Endothelial cell of umbilical vein (primary cell): ENCODE data around the gene KREMEN1. TPM values are rescaled to one million over a fixed set of nuclear protein-coding genes. Genes with fewer than 3 reads are reported as not detected.

Experiments
- BruUV-seq: library from RNA; stranded (reverse); fragments of 400-500 nt; replicated peaks from 2 replicates; lab custom pipeline; 2021; lab: Mats Ljungman, UMichigan
- CTCF ChIA-PET: fragments of 300-600, 350-600 bp; sonication (Branson Sonifier 250); formaldehyde crosslinking; loops from one replicate; lab custom pipeline; 2021; ENCODE audit warnings: antibody characterized with exemption, inconsistent platforms; lab: Charles Lee
- POLR2A ChIA-PET: fragments of 300-600, 350-600 bp; sonication (Branson Sonifier 250); formaldehyde crosslinking; loops from one replicate; lab custom pipeline; 2021; ENCODE audit warnings: antibody characterized with exemption, inconsistent platforms; lab: Charles Lee
- DNase-seq: peaks from one replicate; pipeline ENCODE4 v3.0.0-alpha.2; 2011; ENCODE audit warnings: low read depth, low spot score
- FAIRE-seq: peaks from 2 replicates; lab custom pipeline; 2011; peaks lifted over from hg19 to GRCh38; lab: Jason Lieb, UNC
- H2AFZ ChIP-seq: 2 replicates; pipeline ENCODE4 v1.6.0; 2012; ENCODE audit warnings: low read depth, low read length, control low read depth, inconsistent platforms
- H3K27ac ChIP-seq: 2 replicates; pipeline ENCODE4 v1.5.1; 2011; ENCODE audit warnings: low read depth, mild to moderate bottlenecking, control low read depth, low read length, moderate library complexity; ENCODE audit not compliant: insufficient read depth
- H3K27me3 ChIP-seq, 2 experiments: 2 replicates each; pipeline versions ENCODE4 v1.6.0 to v1.6.1; 2011; ENCODE audit warnings: low read length in 2 of 2, mixed read lengths in 1 of 2; ENCODE audit not compliant: control insufficient read depth in 2 of 2, insufficient read depth in 2 of 2
- H3K36me3 ChIP-seq, 2 experiments: 2 replicates in 1 of 2; 3 replicates in 1 of 2; pipeline ENCODE4 v1.5.1; 2011; ENCODE audit warnings: low read length in 2 of 2, mild to moderate bottlenecking in 1 of 2, moderate library complexity in 1 of 2; ENCODE audit not compliant: control insufficient read depth in 2 of 2, insufficient read depth in 2 of 2; ENCODE audit errors: extremely low read depth in 1 of 2
- H3K4me1 ChIP-seq: 3 replicates; pipeline ENCODE4 v1.5.1; 2011; ENCODE audit warnings: mild to moderate bottlenecking, low read length; ENCODE audit not compliant: control insufficient read depth, insufficient read depth; ENCODE audit errors: extremely low read depth
- H3K4me2 ChIP-seq: 2 replicates; pipeline ENCODE4 v1.6.1; 2011; ENCODE audit warnings: low read length, control low read depth, mixed read lengths; ENCODE audit not compliant: insufficient read depth
- H3K4me3 ChIP-seq, 3 experiments: fragments of 200-600 bp in 1 of 3; sonication (generic), shearing (Covaris generic) in 1 of 3; replicated peaks in 1 of 3; 2 replicates each; pipeline ENCODE4 v1.5.1; 2011 to 2016; ENCODE audit warnings: control low read depth in 3 of 3, low read length in 3 of 3, mild to moderate bottlenecking in 2 of 3, inconsistent platforms in 1 of 3, low read depth in 1 of 3, moderate library complexity in 1 of 3; ENCODE audit not compliant: insufficient read depth in 1 of 3
- H3K79me2 ChIP-seq: 2 replicates; pipeline ENCODE4 v1.6.0; 2012; ENCODE audit warnings: low read length, inconsistent platforms; ENCODE audit not compliant: control insufficient read depth, insufficient read depth
- H3K9ac ChIP-seq: replicated peaks from 2 replicates; pipeline ENCODE3; 2011; ENCODE audit warnings: low read length, control low read depth; ENCODE audit not compliant: insufficient read depth; ENCODE audit errors: extremely low read depth
- H3K9me1 ChIP-seq: replicated peaks from 3 replicates; pipeline ENCODE4 v1.6.0; 2011; ENCODE audit warnings: mild to moderate bottlenecking, low read length; ENCODE audit not compliant: control insufficient read depth, insufficient read depth; ENCODE audit errors: extremely low read depth
- H3K9me3 ChIP-seq: replicated peaks from 2 replicates; pipeline ENCODE4 v1.5.1; 2012; ENCODE audit warnings: low read length, inconsistent platforms; ENCODE audit not compliant: control insufficient read depth, insufficient read depth
- H4K20me1 ChIP-seq: replicated peaks from 2 replicates; pipeline ENCODE3; 2011; ENCODE audit warnings: mild to moderate bottlenecking, low read length; ENCODE audit not compliant: control insufficient read depth, insufficient read depth; ENCODE audit errors: extremely low read depth
- EZH2 ChIP-seq: IDR thresholded peaks from 2 replicates; pipeline ENCODE4 v1.6.1; 2012; ENCODE audit warnings: borderline replicate concordance, low read depth, mild to moderate bottlenecking, moderate library complexity, low read length, inconsistent platforms; ENCODE audit not compliant: severe bottlenecking
- FOS ChIP-seq: IDR thresholded peaks from 2 replicates; pipeline ENCODE4 v1.6.1; 2011; ENCODE audit warnings: mild to moderate bottlenecking, low read length, moderate library complexity, borderline replicate concordance; ENCODE audit not compliant: insufficient read depth
- GATA2 ChIP-seq: IDR thresholded peaks from 2 replicates; pipeline ENCODE4 v1.7.0; 2011; ENCODE audit warnings: low read depth, mild to moderate bottlenecking, moderate library complexity, mixed read lengths, low read length; ENCODE audit not compliant: insufficient read length, insufficient read depth
- JUN ChIP-seq: IDR thresholded peaks from 2 replicates; pipeline ENCODE4 v1.6.1; 2011; ENCODE audit warnings: borderline replicate concordance, low read depth; ENCODE audit not compliant: insufficient read length, insufficient read depth
- MYC ChIP-seq: IDR thresholded peaks from one replicate; pipeline ENCODE4 v1.6.1; 2011; ENCODE audit warnings: mild to moderate bottlenecking, low read depth, low read length
- POLR2AphosphoS5 ChIP-seq: IDR thresholded peaks from 2 replicates; pipeline ENCODE4 v1.6.1; 2012; ENCODE audit warnings: low read depth, mild to moderate bottlenecking, control low read depth, low read length, moderate library complexity; ENCODE audit not compliant: insufficient read depth
- dilution Hi-C: fragments of 300-500 bp; cut with MboI; formaldehyde crosslinking; loops from one replicate; pipeline ENCODE4 v1.15.0; 2019; ENCODE audit warnings: low sequenced_read_pairs; ENCODE audit not compliant: extremely low pct_ligation_motif_present
- intact Hi-C: fragments of 100-400 bp; cut with micrococcal nuclease; formaldehyde crosslinking; loops from one replicate; pipeline ENCODE4 v1.10.0; 2022
- polyA plus RNA-seq, 4 experiments: library from polyadenylated mRNA; depleted of rRNA in 3 of 4; stranded (reverse) in 3 of 4; unstranded in 1 of 4; fragments of >200 nt; gene quantifications; 2 replicates each; pipeline versions ENCODE4 v1.2.1 to v1.2.3, GENCODE V29; 2011 to 2012; ENCODE audit warnings: missing spikeins in 1 of 4
- total RNA-seq: library from RNA; stranded (reverse); gene quantifications from 2 replicates; pipeline ENCODE4 v1.2.3, GENCODE V29; 2021
- TF ChIP-seq, protein P1 (sequence below): IDR thresholded peaks from 2 replicates; pipeline ENCODE4 v1.6.1; 2011; ENCODE audit not compliant: insufficient read depth, insufficient read length

The KREMEN1 gene
- total and polyA plus RNA-seq, 2 donors (not counting 3 experiments of a cell fraction or from before 2014, with no cell fraction given) = 0.58 to 1.1 TPM

GRCh38 chr22:29208879-29209623, 136.2 kb downstream of the KREMEN1 start:
- Histone ChIP-seq H3K4me1 (peaks cover 2% of the 10 kb centered on the region), H3K9ac (no peak overlapping the region), H3K27me3 (peaks cover 0 to 9% of the 10 kb centered on the region in 2 experiments), H2AFZ (no peak overlapping the region), H3K4me2 (no peak overlapping the region), H3K36me3 (no peaks in the 10 kb centered on the region), H3K4me3 (no peak overlapping the region), H3K79me2 (no peaks in the 10 kb centered on the region), H3K9me3 (no peaks in the 10 kb centered on the region), H4K20me1 (no peaks in the 10 kb centered on the region), H3K9me1 (no peaks in the 10 kb centered on the region), H3K27ac (no peak overlapping the region)
- POLR2A ChIA-PET = no interaction called here
- intact Hi-C loops (no loop called here), dilution Hi-C loops (no loop called here)
- DNase-seq = no peak
- BruUV-seq = no TSS peak
- CTCF ChIA-PET = interaction anchor here (0.6 to 2.3 kb wide), 3 partner anchors 10 to 55 kb away, joined by 3 to 6 read pairs (median 3); no protein-coding TSS in a partner anchor
- no peak for FAIRE-seq
- TF ChIP-seq GATA2 = no peak
- no peak for TF ChIP-seq MYC
- no peak for TF ChIP-seq JUN
- no peak for TF ChIP-seq EZH2
- no peak for TF ChIP-seq POLR2AphosphoS5

- TF ChIP-seq FOS = no peak
- no peak for TF ChIP-seq JUN
- TF ChIP-seq MYC = no peak
- TF ChIP-seq EZH2 = no peak
- TF ChIP-seq GATA2 = no peak
- no peak for TF ChIP-seq POLR2AphosphoS5
- TF ChIP-seq, protein P1, sequence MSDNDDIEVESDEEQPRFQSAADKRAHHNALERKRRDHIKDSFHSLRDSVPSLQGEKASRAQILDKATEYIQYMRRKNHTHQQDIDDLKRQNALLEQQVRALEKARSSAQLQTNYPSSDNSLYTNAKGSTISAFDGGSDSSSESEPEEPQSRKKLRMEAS = no peak
- Histone ChIP-seq H3K79me2 (no peaks in the 10 kb centered on the region), H3K4me2 (no peak overlapping the region), H3K27me3 (peaks cover 0 to 9% of the 10 kb centered on the region in 2 experiments), H4K20me1 (no peaks in the 10 kb centered on the region), H3K9me1 (no peaks in the 10 kb centered on the region), H3K9me3 (no peaks in the 10 kb centered on the region), H3K4me3 (no peak overlapping the region), H3K4me1 (peaks cover 2% of the 10 kb centered on the region), H3K27ac (no peak overlapping the region), H3K36me3 (no peaks in the 10 kb centered on the region), H3K9ac (no peak overlapping the region), H2AFZ (no peak overlapping the region)
- DNase-seq (no peak), FAIRE-seq (no peak)
- BruUV-seq = no TSS peak
- POLR2A ChIA-PET = no interaction called here
- dilution Hi-C loops = no loop called here
- intact Hi-C loops = no loop called here
- CTCF ChIA-PET = interaction anchor here (0.9 to 2.3 kb wide), 2 partner anchors 10 to 36 kb away, joined by 3 to 6 read pairs; no protein-coding TSS in a partner anchor
Measured at GRCh38 chr22:29209624-29209929, 136.7 kb downstream of the KREMEN1 start.
